Left renal pelvis (tissue), 4 donors: Measurements from ENCODE around the gene CDH9. TPM values are rescaled to one million over a fixed set of nuclear protein-coding genes. Genes with fewer than 3 reads are reported as not detected.

Experiments used
- DNase-seq, 4 donors: peaks; one replicate each; pipeline ENCODE4 v3.0.0-alpha.2; 2013; ENCODE audit warnings: low read depth in 4 of 4, low spot score in 3 of 4
- polyA plus RNA-seq, 4 donors: library from polyadenylated mRNA; unstranded; fragments of 120-200 nt; gene quantifications; one replicate each; pipeline ENCODE4 v1.2.1, GENCODE V29; 2013; ENCODE audit not compliant: insufficient read length in 4 of 4

Gene CDH9
- polyA plus RNA-seq, 4 donors = 8.6 to 61.8 (median 14.8) TPM

- no peak for DNase-seq
Measured at GRCh38 chr5:26843677-26844076, 194.7 kb downstream of the CDH9 start.

DNA sequence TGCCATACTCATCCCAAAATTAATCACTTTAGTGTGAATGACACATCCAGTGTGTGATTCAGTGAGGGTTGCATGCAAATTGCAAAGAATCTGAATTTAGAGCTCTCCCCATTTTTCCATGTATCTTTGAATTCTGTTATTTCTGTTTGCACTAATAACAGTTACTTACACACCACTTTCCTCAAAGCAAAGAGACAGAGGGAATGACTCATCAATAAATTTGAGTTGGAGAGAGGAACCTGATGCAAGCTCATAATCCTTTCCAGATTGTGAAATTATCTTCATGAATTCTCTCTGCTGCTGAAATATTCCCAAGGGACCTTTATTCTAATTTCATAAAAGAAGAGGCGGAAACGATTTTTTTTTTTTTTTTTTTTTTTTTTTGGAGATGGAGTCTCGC, 204.8 kb downstream of the CDH9 start:
- DNase-seq = no peak
